GM12874 (cell line): Measurements from ENCODE around the gene UFC1.

Experiments used
- CTCF ChIP-seq: IDR thresholded peaks from 2 replicates; pipeline ENCODE4 v1.5.1; 2011; ENCODE audit warnings: low read depth, mild to moderate bottlenecking, control low read depth, low read length, moderate library complexity; ENCODE audit not compliant: insufficient read depth

UFC1 gene

DNA sequence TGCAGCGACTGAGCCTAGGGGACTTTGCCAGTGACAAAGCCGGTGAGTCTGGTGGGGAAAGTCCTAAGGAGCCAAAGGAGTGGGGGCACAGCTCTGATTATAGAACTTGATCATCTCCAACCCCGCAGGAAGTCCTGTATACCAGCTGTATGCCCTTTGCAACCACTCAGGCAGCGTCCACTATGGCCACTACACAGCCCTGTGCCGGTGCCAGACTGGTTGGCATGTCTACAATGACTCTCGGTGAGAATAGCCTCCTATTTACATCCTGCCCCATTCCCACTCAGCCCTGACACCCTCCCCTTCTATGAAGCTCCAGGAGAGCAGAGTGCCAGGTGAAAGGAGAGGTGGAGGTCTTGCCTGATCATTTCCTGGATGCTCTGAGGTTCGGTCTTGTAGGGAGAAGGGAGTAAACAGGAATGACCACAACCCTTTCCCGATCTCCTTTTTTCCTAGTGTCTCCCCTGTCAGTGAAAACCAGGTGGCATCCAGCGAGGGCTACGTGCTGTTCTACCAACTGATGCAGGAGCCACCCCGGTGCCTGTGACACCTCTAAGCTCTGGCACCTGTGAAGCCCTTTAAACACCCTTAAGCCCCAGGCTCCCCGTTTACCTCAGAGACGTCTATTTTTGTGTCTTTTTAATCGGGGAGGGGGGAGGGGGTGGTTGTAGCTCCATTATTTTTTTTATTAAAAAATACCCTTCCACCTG, 11.3 kb downstream of the UFC1 start:
- TF ChIP-seq CTCF = no peak

- peak; percentile 67 for TF ChIP-seq CTCF
These were observed 12.2 kb downstream of the UFC1 start, which contains the start of gene PPOX for GRCh38 chr1:161165742-161166668. Gene PPOX (plus strand): TSS chr1:161166426. CDS start chr1:161166848, 422 bp downstream.

DNA sequence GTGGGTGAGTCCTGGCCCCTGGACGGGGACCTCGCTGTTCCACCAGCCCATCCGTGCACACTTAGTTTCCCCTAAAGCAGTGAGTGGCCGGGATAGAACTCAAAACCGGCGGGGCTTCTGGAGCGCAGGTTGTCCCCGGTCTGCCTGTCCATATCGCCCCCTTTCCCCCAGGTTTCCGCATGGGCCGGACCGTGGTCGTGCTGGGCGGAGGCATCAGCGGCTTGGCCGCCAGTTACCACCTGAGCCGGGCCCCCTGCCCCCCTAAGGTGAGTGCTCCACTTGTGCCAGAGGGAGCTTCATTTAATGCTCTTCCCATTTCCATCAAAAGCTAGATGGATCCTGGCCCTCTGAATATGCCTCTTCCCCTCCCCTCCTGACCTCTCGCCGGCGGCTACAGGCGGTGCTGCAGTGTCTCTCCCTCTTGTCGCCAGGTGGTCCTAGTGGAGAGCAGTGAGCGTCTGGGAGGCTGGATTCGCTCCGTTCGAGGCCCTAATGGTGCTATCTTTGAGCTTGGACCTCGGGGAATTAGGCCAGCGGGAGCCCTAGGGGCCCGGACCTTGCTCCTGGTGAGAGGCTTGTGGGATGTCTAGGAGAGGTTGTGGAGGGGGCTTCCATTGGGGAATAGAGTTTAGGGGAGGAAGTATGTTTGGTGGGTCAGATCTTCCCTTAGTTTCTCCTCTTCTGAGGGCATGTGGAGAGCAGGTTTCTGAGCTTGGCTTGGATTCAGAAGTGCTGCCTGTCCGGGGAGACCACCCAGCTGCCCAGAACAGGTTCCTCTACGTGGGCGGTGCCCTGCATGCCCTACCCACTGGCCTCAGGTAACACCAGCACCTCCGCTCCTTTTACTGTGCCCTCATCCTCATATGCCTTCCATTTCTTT, 13.1 kb downstream of the UFC1 start:
- no peak for TF ChIP-seq CTCF

DNA sequence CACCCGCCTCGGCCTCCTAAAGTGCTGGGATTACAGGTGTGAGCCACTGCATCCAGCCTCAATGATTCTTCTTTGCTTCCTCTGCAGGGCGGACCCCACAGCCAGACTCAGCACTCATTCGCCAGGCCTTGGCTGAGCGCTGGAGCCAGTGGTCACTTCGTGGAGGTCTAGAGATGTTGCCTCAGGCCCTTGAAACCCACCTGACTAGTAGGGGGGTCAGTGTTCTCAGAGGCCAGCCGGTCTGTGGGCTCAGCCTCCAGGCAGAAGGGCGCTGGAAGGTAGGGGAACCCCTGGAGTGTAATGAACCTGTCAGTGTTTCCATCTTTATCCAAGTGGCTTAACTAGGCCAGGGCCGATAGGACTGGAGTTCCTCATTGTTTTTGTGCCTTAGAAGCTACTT, 15.1 kb downstream of the UFC1 start:
- TF ChIP-seq CTCF = no peak

DNA sequence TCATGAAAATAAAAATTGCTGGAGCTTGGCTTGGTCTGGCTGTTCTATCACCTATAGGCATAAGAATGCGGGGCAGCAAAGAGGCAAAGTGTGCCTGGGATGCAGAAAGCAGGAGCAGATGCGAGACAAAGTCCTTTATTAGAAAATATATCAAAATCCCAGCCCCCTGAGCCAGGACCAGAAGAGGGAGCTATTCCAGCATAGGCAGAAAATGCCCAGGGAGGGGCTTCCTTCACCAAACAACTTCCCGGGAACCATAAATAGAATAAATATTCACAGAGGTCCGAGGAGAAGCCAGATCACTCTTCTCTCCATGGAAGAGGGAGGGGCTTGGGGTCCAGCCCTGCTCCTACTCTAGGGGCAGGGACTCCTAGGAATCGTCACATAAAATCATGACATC, 17.4 kb downstream of the UFC1 start:
- TF ChIP-seq CTCF = no peak

DNA sequence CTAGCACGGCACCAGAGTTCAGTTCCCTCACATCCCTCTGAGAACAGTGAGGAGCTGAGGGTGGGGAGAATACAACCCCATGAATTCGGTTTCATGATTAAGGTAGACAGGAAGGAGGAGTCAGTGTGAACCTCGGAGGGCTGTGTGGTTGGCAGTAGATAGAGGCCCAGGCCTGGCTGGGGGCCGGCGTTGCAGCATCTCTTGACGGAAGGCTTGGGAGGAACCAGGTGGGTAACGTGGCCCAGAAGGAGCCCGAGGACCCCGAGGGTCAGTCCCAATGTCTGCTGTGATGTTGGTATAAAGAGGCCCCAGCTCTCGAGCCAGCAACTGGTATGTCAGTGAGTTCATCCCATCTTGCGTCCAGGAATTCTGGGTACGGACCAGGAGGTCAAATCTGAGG, 17.9 kb downstream of the UFC1 start:
- TF ChIP-seq CTCF = no peak
